Measurements from ENCODE around the gene SPACA7.
"Not testable (repeated sequence)": the region's sequence is repeated elsewhere in the genome, so short reads cannot be mapped to it uniquely, and the experiment has no call there.

The SPACA7 gene

DNA sequence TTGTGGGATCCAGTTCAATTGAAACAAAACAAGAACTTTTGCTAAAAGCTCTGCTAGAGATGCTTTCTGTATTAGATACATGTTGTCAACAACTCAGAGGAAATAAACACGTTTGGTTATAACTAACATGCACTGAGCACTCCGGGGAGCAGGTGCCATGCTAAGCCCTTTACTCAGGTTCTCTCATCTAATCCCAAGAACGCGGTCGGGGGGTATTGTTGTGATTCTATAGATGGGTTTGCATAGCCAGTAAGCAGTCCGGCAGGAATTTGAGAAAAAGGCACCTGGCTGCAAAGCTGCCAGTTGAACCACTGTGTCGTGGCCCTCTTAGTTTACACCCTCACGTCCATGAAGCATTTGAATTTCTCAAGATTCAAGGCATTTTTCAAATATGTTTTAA is 24.3 kb upstream of the SPACA7 start:
- no peak for DNase-seq

DNA sequence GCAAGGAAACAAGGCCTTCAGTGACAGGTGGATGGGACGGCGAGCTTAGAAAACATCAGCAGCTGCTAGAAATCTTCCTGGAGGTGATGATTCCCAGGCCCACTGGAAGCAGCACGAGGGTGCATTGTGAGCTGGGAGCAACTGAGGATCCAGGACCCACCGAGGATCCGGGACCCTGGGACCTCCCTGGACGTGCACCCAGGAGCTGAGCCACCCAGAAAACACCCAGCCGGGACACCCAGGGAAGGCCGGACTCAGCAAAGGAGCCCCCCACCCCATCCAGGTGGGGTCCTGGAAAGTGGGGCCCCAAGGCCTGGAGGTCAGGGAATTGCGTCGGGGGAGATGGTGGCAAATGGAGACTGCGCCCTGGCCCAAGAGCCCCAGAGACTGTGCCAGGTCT is 22.3 kb upstream of the SPACA7 start:
- no peak for DNase-seq

DNA sequence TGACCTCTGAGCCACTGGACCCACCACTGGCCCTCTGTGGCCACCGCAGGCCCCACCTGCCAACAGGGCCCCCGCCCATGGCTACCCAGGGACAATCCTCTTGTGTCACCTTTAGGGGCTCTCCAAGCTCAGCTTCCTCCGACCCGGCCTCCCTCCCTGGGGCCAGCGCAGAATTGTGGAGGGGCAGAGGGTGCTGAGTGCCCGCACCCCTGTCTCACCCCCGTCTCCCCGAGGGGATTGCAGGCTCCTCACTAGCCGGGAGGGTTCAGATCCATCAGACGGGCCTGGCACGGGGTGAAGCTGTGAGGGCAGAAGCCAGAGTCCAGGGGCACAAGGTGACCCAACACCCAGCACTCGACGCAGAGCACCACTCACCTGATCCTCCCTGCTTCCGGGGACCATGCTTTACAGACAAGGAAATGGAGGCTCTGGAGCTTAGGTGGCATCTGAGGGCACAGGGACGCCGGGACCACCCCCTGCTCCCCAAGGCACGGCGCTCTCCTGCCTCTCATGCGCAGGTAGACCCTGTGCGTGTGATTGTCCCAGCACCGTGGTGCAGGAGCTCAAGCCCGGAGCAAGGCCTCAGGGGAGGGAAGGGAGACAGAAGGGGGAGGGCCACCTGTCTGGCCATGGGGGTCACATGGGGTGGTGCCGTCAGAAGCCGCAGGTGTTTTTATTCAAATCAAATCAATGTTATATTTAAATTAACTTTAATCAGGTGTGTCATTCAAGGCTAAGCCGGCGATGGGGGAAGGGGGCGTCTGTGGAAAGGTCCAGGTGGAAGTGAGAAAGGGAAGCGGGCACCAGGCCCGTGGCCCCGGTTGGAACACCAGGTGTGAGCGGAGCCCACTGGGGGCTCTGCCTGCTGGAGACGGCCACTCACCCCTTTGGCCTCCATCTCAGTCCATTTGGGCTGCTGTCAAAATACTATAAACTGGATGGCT is 21.6 kb upstream of the SPACA7 start:
- DNase-seq, result no peak

DNA sequence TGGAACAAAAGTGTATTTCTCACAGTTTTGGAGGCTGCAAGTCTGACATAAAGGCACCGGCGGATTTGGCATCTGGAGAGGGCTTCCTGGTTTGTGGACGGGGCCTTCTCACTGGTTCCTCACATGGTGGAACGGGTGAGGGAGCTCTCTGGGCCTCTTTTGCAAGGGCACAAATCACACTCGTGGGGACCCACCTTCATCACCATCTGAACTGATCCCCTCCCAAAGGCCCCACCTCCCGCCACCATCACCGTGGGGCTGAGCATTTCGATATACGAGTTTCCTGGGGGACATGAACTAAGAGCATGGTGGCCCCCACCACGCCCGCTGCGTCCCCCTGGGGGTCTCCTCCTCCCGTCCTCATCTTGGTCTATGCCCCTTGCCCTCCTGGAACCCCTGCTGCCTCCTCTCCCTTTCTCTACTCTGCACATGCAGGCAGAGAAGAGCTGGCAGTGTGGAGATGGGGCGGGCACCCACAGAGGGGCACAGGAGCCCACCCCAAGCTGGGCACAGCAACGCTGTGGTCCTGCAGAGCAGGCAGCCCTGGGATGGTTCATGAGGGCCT is 20.8 kb upstream of the SPACA7 start:
- no peak for DNase-seq

DNA sequence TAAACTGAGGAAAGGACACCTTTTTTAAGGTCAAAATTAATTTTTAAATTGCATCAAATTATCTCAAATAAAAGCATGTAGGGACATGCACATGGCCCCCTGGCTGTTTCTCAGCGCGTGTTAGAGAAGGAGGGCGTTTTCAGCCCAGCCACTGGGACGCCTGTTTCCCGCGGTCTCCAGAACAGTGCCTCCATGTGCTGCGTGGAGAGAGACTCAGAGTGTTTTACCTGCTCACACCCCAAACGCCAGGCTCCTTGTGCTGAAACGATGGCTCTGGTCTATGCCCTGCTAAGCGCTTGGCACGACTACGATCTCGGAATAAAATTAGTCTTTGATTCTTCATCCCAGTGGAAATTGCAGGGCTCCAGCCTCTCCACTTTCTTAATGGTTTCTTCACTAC is 20.0 kb upstream of the SPACA7 start:
- no peak for DNase-seq

DNA sequence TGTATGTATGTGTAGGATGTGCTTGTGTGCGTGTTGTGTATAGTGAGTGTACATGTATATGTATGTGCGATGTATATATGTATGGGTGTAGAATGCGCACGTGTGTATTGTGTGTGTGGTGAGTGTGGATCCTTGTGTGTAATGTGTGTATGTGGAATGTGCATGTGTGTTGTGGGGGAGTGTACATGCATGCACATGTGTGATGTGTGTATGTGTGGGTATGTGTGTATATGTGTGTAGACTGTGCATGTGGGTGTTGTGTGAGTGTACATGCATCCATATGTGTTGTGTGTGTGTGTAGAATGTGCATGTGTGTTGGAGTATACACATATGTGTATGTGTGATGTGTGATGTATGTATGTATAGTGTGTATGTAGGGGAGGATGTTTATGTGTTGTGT is 18.0 kb upstream of the SPACA7 start:
- DNase-seq, result no peak

DNA sequence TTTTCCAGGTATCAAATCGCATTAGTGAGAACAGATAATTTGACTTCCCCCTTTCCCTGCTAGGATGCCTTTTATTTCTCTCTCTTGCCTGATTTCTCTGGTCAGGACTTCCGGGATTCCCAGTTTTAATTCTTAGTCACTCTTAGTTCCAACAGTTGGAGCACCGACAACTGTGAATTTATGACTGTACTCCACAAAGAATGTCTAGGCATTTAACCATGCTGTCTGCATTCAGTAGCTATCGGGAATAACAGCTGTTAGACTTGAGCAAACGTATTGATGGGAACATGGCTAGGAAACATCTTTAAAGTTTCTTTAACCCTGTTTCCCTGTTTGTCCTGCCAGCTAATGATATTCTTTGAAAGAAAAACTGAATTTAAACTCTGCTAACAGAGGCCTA is 14.1 kb upstream of the SPACA7 start:
- no peak for DNase-seq

DNA sequence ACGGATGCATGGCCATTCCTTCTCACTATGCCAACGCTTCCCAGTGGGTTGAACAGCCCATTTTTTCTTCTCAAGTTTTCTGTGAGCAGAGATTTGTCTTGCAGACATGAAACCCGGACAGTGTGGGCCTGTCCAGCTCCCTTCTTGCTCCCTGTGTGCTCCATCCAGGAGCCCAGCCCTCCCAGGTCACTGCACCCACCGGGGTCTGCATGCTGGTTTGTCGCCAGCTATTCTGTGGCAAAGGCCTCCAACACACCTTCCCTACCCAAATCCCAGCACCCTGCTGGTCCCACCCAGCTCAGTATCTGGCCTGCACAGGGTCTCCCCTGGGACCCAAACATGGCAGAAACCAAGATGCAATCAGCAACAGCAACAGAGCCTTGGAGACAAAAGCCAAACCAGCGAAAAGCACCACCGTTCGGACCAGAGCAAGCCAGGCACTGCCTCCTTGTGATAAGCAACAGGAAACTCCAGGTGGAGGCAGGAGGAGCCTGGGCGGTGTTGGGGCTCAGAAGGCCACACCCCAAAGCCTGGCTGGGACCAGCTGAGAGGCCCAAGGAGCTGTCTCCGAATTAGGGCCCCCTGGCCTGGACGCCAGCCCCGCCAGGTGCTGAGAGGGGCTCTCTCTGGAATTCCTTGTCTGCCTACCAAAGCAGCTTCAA is 12.2 kb upstream of the SPACA7 start:
- no peak for DNase-seq

DNA sequence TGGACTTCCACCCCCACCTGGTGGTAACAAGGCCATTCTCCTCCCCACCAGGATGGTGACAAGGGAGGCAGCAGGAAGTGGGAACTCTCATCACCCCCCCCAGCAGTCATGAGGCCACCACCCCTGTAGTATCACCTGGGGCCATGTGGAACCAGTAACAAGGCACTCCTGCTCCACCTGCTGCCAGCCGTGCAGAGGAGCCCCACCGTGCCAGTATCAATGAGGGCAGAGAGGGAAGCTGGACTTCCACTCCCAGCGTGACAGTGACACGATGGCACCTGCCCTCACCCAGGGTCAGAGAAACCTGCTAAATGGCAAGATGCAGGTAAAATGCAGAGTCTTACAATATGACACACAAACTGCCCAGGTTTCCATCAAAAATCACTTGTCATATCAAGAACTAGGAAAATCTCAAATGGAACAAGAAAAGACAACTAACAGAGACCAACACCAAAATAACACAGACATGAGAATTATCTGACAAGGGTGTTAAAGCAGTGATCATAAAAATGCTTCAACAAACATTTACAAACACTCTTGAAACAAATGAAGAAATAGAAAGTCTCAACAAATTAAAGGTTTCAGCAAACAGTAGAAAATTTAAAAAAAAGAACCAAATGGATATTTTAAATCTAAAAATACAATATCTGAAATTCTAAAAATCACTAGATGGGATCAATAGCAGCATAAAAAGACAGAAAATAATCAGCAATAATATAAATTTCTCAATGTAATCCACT is 9.1 kb upstream of the SPACA7 start:
- DNase-seq, result no peak

DNA sequence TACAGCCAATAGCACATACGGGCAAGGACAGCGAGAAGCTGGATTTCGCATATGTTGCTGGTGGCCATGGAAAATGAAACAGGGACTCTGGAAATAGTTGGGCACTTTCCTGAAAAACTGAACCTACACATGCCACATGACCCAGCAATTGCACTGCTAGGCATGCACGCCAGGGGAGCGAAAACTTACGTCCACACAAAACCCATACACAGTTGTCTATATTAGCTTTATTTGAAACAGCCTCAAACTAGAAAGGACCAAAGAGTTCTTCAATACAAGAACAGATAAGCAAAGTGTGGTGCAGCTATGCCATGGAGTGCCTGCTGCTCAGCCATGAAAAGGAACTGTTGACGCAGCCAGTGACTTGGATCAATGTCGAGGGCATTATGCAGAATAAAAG is 7.3 kb upstream of the SPACA7 start:
- DNase-seq, result no peak

DNA sequence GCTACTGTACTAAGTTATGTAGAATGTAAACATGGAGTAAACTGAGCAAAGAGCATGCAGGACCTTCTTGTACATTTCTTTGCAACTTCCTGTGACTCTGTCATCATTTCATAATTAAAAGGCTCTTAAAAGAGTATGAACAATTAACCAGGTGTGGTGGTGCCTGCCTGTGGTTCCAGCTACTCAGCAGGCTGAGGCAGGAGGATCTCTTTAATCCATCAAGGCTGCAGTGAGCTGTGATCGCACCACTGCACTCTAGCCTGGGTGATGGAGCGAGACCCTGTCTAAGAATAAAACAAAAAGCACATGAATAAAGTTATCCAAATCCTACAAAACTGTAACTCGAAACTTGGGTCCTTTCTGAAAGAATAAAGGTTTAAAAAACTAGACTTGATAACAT is 5.8 kb upstream of the SPACA7 start:
- DNase-seq, result no peak

DNA sequence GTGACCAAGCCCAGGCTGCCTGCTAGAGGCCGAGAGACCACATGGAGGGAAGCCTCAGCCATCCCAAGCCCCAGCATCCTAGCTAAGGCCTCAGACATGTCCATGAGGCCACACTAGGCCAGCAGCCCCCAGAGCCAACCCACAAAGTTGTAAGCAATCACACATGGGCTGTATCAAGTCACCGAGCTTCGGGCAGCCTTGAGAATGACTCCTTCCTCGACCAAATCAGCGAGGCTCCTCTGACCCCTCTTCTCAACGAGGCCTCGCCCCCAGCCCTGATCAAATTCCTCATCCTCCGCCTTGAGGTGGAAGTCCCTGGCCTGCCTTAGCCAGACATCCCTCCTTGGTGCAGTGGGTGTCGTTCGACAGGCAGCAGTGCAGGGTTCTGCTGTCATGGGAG is 1.9 kb upstream of the SPACA7 start:
- DNase-seq, result no peak

DNA sequence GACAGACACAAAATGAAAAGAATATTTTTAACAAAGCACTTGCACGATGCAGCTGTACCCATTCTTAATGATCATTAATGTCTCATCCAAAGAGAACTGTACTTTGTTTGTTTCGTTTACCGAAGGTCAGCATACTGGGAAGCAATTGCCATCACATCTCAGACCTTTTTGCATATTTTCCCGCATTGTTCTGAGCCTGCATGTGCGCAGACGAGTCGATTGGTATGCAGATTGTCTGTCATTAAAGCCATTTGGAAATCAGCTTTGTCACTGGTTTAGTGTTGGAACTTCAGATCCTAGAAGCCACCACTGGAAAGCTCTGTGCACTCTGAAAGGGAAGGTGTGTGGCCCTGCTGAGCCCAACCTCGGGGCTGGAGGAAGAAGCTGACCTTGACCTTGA is 15.6 kb downstream of the SPACA7 start:
- no peak for DNase-seq

DNA sequence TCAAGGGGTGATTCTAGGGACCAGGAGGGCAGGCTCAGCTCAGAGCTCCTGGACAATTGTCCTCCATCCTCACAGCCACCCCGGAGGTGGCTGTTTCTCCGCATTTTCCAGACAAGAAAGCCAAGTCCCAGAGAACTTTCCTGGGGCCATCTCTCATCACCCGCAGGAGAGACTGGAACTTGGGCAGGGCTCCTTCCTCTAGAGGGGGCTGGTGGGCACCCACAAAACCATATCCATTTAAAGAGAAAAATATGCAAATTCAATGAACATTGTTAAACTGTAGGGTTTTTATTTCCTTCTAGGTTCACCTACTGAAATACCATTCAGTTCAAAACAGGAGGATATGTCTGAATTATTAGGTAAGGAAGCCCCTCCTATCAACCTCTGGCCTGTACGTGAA is 16.6 kb downstream of the SPACA7 start:
- DNase-seq, result no peak

DNA sequence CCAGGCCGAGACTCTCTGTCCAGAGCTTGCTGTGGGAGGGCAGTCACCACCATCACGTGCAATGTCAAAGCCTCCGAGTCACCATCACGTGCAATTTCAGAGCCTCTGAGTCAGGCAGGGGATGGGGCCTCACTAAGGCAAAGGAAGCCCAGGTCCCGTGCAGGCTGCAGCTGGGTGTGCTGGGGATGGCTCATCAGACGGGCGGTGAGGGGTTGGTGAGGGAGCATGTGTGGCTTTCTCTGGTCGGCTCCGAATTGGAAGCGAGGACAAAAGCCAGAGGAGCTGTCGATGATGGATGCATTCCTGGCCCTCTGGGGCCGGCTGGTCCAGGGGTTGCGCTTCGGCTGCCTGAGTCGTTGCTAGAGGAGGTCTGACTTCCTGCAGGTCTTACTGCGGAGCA is 18.9 kb downstream of the SPACA7 start:
- not testable (repeated sequence) for DNase-seq

DNA sequence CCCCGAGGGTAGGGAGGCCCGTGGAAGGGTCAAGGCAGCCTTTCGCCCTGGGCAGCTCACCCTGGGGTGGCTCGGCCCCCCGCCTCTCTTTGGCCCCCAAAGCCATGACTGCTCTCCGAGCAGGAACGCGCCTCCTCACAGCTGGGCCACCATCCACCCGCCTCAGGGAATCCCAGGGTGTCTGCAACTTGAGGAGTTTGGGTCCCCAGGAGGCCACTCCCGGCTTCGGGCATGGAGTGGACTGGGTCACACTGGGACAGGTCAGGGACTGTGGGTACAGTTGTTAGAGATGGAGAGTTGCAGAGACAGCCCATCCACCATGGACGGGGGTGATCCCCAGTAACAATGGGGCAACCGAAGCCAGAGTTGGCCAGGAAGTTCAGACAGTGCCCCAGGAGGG is 19.8 kb downstream of the SPACA7 start:
- DNase-seq, result not testable (repeated sequence)

DNA sequence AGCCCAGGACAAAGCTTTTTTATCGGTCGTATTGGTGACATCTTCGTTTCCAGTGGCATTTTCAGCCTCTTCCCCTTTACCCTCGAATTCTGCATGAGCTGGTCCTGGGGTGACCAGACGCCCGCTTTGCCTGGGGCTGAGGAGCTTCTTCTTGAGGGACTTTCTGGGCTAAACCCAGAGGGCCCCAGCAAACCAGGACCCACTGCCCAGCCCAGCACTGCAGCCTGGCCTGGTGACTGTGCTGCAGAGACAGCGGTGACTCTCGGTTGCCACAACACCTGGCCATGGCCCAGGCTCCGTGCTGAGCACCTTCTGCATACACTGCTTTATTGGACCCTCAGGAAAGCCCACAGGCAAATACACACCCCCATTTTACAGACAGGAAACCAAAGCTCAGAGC is 21.0 kb downstream of the SPACA7 start:
- no peak for DNase-seq

DNA sequence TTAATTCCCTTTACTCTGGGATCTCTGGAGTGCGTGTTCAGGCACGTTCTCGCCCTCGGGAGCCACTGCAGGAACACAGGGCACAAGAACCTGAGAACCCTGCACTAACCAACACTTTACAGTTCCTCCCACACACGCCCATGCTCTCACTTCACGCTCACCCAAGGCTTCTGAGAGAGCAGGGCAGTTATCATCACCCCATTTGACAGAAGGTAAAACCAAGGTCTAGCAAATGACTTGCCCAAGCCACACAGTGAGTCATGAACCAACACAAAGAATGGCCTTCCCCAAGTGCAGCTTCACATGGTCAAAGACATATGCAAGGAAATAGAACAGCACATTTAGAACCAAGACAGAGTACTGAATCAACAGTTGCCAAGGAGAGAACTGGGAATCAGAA is 22.2 kb downstream of the SPACA7 start:
- DNase-seq, result not testable (repeated sequence)

DNA sequence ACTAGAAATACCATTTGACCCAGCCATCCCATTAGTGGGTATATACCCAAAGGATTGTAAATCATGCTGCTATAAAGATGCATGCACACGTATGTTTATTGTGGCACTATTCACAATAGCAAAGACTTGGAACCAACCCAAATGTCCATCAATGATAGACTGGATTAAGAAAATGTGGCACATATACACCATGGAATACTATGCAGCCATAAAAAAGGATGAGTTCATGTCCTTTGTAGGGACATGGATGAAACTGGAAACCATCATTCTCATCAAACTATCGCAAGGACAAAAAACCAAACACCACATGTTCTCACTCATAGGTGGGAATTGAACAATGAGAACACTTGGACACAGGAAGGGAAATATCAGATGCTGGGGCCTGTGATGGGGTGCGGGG is 33.7 kb downstream of the SPACA7 start:
- DNase-seq, result not testable (repeated sequence)

DNA sequence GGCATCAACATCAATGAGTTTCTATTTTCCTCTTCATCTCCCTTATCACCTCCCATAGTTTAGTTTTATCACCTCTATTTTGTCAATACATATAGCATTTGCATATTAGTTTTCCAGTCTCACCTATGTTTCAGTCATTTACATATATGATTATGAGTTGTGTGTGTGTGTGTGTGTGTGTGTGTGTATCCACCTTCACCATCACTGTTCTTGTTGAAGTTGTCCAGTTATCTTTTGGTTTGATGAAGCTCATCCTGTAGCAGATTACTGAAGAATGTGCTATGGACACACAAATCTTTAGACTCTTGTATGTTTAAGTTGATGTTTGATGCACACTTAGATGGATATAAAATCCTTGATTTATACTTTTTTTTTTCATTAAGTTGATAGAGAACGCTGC is 40.5 kb downstream of the SPACA7 start:
- no peak for DNase-seq

DNA sequence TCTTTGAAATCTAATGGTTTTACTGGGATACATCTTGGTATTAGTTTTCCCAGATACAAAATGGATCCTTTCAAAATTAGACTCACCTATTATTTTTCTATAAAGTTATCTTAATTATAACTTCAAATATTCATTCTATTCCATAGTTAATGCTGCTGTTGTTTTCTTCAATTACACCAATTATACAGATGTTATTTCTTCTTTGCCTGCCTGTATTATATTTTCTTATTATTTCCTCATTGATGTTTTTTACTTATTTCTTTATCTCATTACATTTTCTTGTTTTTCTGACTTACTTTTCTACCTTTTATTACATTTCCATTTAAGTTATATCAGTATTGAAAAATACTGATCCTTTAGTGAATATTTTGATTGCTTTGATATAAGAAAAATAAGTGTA is 40.9 kb downstream of the SPACA7 start:
- DNase-seq, result no peak

DNA sequence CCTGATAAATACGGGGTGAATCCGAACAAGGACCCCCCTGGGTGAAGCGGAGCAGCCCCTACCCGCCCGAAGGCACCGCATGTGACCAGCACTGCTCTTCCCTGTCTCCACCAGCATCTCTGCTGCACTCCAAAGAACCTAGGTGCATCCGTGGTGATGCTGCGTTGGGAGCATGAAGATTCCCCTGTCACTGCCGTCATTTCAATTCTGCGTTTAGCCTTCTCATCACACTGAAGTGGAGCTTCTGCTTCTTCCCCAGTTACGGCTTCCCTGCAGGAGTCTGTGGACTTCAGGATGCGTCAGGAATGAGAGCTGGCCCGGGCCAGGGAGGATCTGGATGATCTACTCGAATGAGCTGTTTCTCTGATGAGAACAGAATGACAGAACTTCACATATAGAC is 47.9 kb downstream of the SPACA7 start:
- no peak for DNase-seq

DNA sequence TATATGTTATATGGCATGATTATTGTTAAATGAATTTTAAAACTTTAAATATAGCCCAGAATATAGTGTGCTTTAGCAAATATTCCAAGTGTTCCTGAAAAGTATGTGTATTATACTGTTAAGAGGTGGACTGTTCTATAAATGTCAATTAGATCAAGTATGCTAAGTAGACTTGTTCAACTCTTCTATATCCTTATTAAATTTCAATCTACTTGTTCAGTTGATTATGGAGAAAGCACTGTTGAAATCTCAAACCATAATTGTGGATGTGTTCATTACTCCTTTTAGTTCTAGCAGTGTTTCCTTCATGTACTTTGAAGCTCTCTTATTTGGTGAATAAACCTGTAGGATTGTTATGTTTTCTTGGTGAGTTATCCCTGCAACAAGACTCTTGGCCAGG is 52.5 kb downstream of the SPACA7 start:
- DNase-seq, result no peak

DNA sequence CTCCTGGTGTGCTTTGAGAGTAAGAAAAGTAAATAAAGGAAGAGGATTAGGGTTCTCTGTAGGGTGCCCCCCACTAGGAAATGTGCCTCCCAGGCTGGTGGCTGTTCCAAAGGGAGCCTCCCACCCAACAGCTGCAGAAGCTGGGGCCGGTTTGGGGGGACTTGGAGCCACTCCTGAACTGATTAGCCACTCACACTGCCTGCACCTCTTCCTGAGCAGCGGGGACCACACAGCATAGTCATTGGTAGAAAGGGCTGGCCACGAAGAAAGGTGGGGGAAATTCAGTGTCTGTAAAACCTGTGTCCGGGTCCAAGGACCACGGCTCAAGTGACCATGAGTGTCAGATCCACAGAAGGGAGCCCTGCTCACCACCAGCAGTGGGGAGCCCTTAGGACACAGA is 55.6 kb downstream of the SPACA7 start:
- no peak for DNase-seq
